ENCODE measurements around the gene SAMHD1. TPM values are rescaled to one million over a fixed set of nuclear protein-coding genes. Genes with fewer than 3 reads are reported as not detected.
"Not testable (repeated sequence)": the region's sequence is repeated elsewhere in the genome, so short reads cannot be mapped to it uniquely, and the experiment has no call there.

The SAMHD1 gene
- total and polyA plus RNA-seq, 4 donors = 42.0 to 125 (median 45.2) TPM

GRCh38 chr20:36881331-36881730 is 70.2 kb downstream of the SAMHD1 start:
- H3K4me1 ChIP-seq (ENCODE audit: control insufficient read depth, insufficient read depth, low read length) = no peaks in the 10 kb centered on the region
- no peak overlapping the region for H3K27ac ChIP-seq (ENCODE audit: low read depth, low read length)
- H3K27me3 ChIP-seq (ENCODE audit: control insufficient read depth, insufficient read depth, low read length) = no peaks in the 10 kb centered on the region
- no peaks in the 10 kb centered on the region for H3K9me3 ChIP-seq (ENCODE audit: control insufficient read depth, insufficient read depth, low read length)
- WGBS (ENCODE audit: insufficient coverage) = 93% methylated on average over 16 of the region's 16 CpGs
- DNase-seq (ENCODE audit: low read depth in 4 of 6, low spot score in 6 of 6) = no peak
- no peak overlapping the region for H3K4me3 ChIP-seq (ENCODE audit: low read depth, low read length)
- no peaks in the 10 kb centered on the region for H3K36me3 ChIP-seq (ENCODE audit: control insufficient read depth, insufficient read depth, low read length)

GRCh38 chr20:36880741-36881250 is 70.7 kb downstream of the SAMHD1 start:
- 89% methylated on average over 8 of the region's 11 CpGs for WGBS (ENCODE audit: insufficient coverage)

GRCh38 chr20:36878941-36879340 is 72.6 kb downstream of the SAMHD1 start:
- no peaks in the 10 kb centered on the region for H3K36me3 ChIP-seq (ENCODE audit: control insufficient read depth, insufficient read depth, low read length)
- no peak overlapping the region for H3K4me3 ChIP-seq (ENCODE audit: low read depth, low read length)
- no peak overlapping the region for H3K27ac ChIP-seq (ENCODE audit: low read depth, low read length)
- no peaks in the 10 kb centered on the region for H3K9me3 ChIP-seq (ENCODE audit: control insufficient read depth, insufficient read depth, low read length)
- WGBS (ENCODE audit: insufficient coverage) = 87% methylated on average over 10 of the region's 10 CpGs
- no peak for DNase-seq (ENCODE audit: low read depth in 4 of 6, low spot score in 6 of 6)
- H3K27me3 ChIP-seq (ENCODE audit: control insufficient read depth, insufficient read depth, low read length) = no peaks in the 10 kb centered on the region
- no peaks in the 10 kb centered on the region for H3K4me1 ChIP-seq (ENCODE audit: control insufficient read depth, insufficient read depth, low read length)

More at GRCh38 chr20:36880741-36881250, 70.7 kb downstream of the SAMHD1 start:
- Histone ChIP-seq H3K4me3 (ENCODE audit: low read depth, low read length) (no peak overlapping the region), H3K27me3 (ENCODE audit: control insufficient read depth, insufficient read depth, low read length) (no peaks in the 10 kb centered on the region), H3K4me1 (ENCODE audit: control insufficient read depth, insufficient read depth, low read length) (no peaks in the 10 kb centered on the region), H3K9me3 (ENCODE audit: control insufficient read depth, insufficient read depth, low read length) (no peaks in the 10 kb centered on the region), H3K27ac (ENCODE audit: low read depth, low read length) (no peak overlapping the region), H3K36me3 (ENCODE audit: control insufficient read depth, insufficient read depth, low read length) (no peaks in the 10 kb centered on the region)
- no peak for DNase-seq (ENCODE audit: low read depth in 4 of 6, low spot score in 6 of 6)

GRCh38 chr20:36876473-36876833 is 75.1 kb downstream of the SAMHD1 start:
- DNase-seq (ENCODE audit: low read depth in 4 of 6, low spot score in 6 of 6) = no peak

GRCh38 chr20:36875702-36876472 is 75.6 kb downstream of the SAMHD1 start, which contains the start of gene TLDC2:
TSS of gene TLDC2 (plus strand) at chr20:36876138. CDS start at chr20:36876175, 37 bp downstream.
- no peak within 1 kb of the TSS for H3K27ac ChIP-seq (ENCODE audit: low read depth, low read length)
- no peak within 1 kb of the TSS for H3K4me3 ChIP-seq (ENCODE audit: low read depth, low read length)
- no peak for DNase-seq (ENCODE audit: low read depth in 4 of 6, low spot score in 6 of 6)
- H3K9me3 ChIP-seq (ENCODE audit: control insufficient read depth, insufficient read depth, low read length) = no peaks in the 10 kb centered on the region
- H3K27me3 ChIP-seq (ENCODE audit: control insufficient read depth, insufficient read depth, low read length) = no peaks in the 10 kb centered on the region
- H3K36me3 ChIP-seq (ENCODE audit: control insufficient read depth, insufficient read depth, low read length) = no peaks in the 10 kb centered on the region
- 85% methylated on average over 12 of the region's 14 CpGs for WGBS (ENCODE audit: insufficient coverage)
- H3K4me1 ChIP-seq (ENCODE audit: control insufficient read depth, insufficient read depth, low read length) = peaks cover 2% of the 10 kb centered on the region

More at GRCh38 chr20:36876473-36876833, 75.1 kb downstream of the SAMHD1 start:
- no peaks in the 10 kb centered on the region for H3K27me3 ChIP-seq (ENCODE audit: control insufficient read depth, insufficient read depth, low read length)
- peaks cover 2% of the 10 kb centered on the region for H3K4me1 ChIP-seq (ENCODE audit: control insufficient read depth, insufficient read depth, low read length)
- no peaks in the 10 kb centered on the region for H3K36me3 ChIP-seq (ENCODE audit: control insufficient read depth, insufficient read depth, low read length)
- H3K27ac ChIP-seq (ENCODE audit: low read depth, low read length) = no peak overlapping the region
- no peak overlapping the region for H3K4me3 ChIP-seq (ENCODE audit: low read depth, low read length)
- WGBS (ENCODE audit: insufficient coverage) = 93% methylated on average over 2 of the region's 3 CpGs
- no peaks in the 10 kb centered on the region for H3K9me3 ChIP-seq (ENCODE audit: control insufficient read depth, insufficient read depth, low read length)

- not testable (repeated sequence) for DNase-seq (ENCODE audit: low read depth in 4 of 6, low spot score in 6 of 6); H3K27ac ChIP-seq (ENCODE audit: low read depth, low read length); H3K36me3 ChIP-seq (ENCODE audit: control insufficient read depth, insufficient read depth, low read length); H3K4me1 ChIP-seq (ENCODE audit: control insufficient read depth, insufficient read depth, low read length); H3K27me3 ChIP-seq (ENCODE audit: control insufficient read depth, insufficient read depth, low read length); H3K4me3 ChIP-seq (ENCODE audit: low read depth, low read length); H3K9me3 ChIP-seq (ENCODE audit: control insufficient read depth, insufficient read depth, low read length)
- WGBS (ENCODE audit: insufficient coverage) = 100% methylated on average over 3 of the region's 5 CpGs
These were observed 76.4 kb downstream of the SAMHD1 start for GRCh38 chr20:36875093-36875492.

- WGBS (ENCODE audit: insufficient coverage) = 91% methylated on average over 12 of the region's 13 CpGs
- Histone ChIP-seq H3K4me3 (ENCODE audit: low read depth, low read length) (no peak overlapping the region), H3K9me3 (ENCODE audit: control insufficient read depth, insufficient read depth, low read length) (no peaks in the 10 kb centered on the region), H3K4me1 (ENCODE audit: control insufficient read depth, insufficient read depth, low read length) (peaks cover 2% of the 10 kb centered on the region), H3K27me3 (ENCODE audit: control insufficient read depth, insufficient read depth, low read length) (no peaks in the 10 kb centered on the region), H3K36me3 (ENCODE audit: control insufficient read depth, insufficient read depth, low read length) (no peaks in the 10 kb centered on the region), H3K27ac (ENCODE audit: low read depth, low read length) (no peak overlapping the region)
- DNase-seq (ENCODE audit: low read depth in 4 of 6, low spot score in 6 of 6) = no peak
These were observed 77.9 kb downstream of the SAMHD1 start for GRCh38 chr20:36873498-36874189.

GRCh38 chr20:36872852-36873251 is 78.7 kb downstream of the SAMHD1 start:
- Histone ChIP-seq H3K27me3 (ENCODE audit: control insufficient read depth, insufficient read depth, low read length) (no peaks in the 10 kb centered on the region), H3K27ac (ENCODE audit: low read depth, low read length) (no peak overlapping the region), H3K9me3 (ENCODE audit: control insufficient read depth, insufficient read depth, low read length) (no peaks in the 10 kb centered on the region), H3K4me1 (ENCODE audit: control insufficient read depth, insufficient read depth, low read length) (peaks cover 2% of the 10 kb centered on the region), H3K4me3 (ENCODE audit: low read depth, low read length) (no peak overlapping the region), H3K36me3 (ENCODE audit: control insufficient read depth, insufficient read depth, low read length) (no peaks in the 10 kb centered on the region)
- WGBS (ENCODE audit: insufficient coverage) = 65% methylated on average over 3 of the region's 5 CpGs
- DNase-seq (ENCODE audit: low read depth in 4 of 6, low spot score in 6 of 6) = no peak

- H3K36me3 ChIP-seq (ENCODE audit: control insufficient read depth, insufficient read depth, low read length) = no peaks in the 10 kb centered on the region
- H3K4me1 ChIP-seq (ENCODE audit: control insufficient read depth, insufficient read depth, low read length) = peaks cover 2% of the 10 kb centered on the region
- no peaks in the 10 kb centered on the region for H3K9me3 ChIP-seq (ENCODE audit: control insufficient read depth, insufficient read depth, low read length)
- H3K27me3 ChIP-seq (ENCODE audit: control insufficient read depth, insufficient read depth, low read length) = no peaks in the 10 kb centered on the region
- H3K4me3 ChIP-seq (ENCODE audit: low read depth, low read length) = no peak overlapping the region
- DNase-seq (ENCODE audit: low read depth in 4 of 6, low spot score in 6 of 6) = no peak
- H3K27ac ChIP-seq (ENCODE audit: low read depth, low read length) = no peak overlapping the region
- WGBS (ENCODE audit: insufficient coverage) = 80% methylated on average over 13 of the region's 16 CpGs
These were observed 79.6 kb downstream of the SAMHD1 start for GRCh38 chr20:36871640-36872570.

Data from spinal cord (tissue), 10 donors.